AG09309 (cell line): Measurements from ENCODE around the gene CNTNAP5.

Experiments used
- DNase-seq: peaks from one replicate; pipeline ENCODE4 v3.0.0-alpha.2; 2010; ENCODE audit warnings: low read depth
- H3K4me3 ChIP-seq: 2 replicates; pipeline ENCODE4 v1.5.1; 2011; ENCODE audit warnings: mild to moderate bottlenecking, low read depth, low read length, moderate library complexity; ENCODE audit not compliant: control insufficient read depth
- CTCF ChIP-seq: IDR thresholded peaks from 2 replicates; pipeline ENCODE4 v1.5.1; 2011; ENCODE audit warnings: mild to moderate bottlenecking, low read depth, low read length, inconsistent platforms; ENCODE audit not compliant: insufficient read depth, control insufficient read depth; ENCODE audit errors: missing control alignments

The CNTNAP5 gene

GRCh38 chr2:124316133-124316532 is 291.0 kb downstream of the CNTNAP5 start:
- no peak overlapping the region for H3K4me3 ChIP-seq
- TF ChIP-seq CTCF, result no peak
- DNase-seq, result no peak

GRCh38 chr2:124316881-124317605 is 292.0 kb downstream of the CNTNAP5 start:
- no peak for DNase-seq
- no peak for TF ChIP-seq CTCF
- H3K4me3 ChIP-seq, result no peak overlapping the region

GRCh38 chr2:124317628-124318027 is 292.5 kb downstream of the CNTNAP5 start:
- no peak for TF ChIP-seq CTCF
- H3K4me3 ChIP-seq, result no peak overlapping the region
- DNase-seq, result no peak

GRCh38 chr2:124318913-124319312 is 293.8 kb downstream of the CNTNAP5 start:
- TF ChIP-seq CTCF, result no peak
- no peak overlapping the region for H3K4me3 ChIP-seq
- no peak for DNase-seq

- no peak overlapping the region for H3K4me3 ChIP-seq
- DNase-seq, result no peak
- no peak for TF ChIP-seq CTCF
These were observed 294.5 kb downstream of the CNTNAP5 start for GRCh38 chr2:124319577-124319976.

GRCh38 chr2:124320051-124320688 is 295.1 kb downstream of the CNTNAP5 start:
- no peak for TF ChIP-seq CTCF
- DNase-seq, result no peak

More at GRCh38 chr2:124320051-124320688, 295.1 kb downstream of the CNTNAP5 start:
- H3K4me3 ChIP-seq, result no peak overlapping the region
